GM21528 (cell line): ENCODE measurements around the gene EFCC1.
"Not testable (repeated sequence)": the region's sequence is repeated elsewhere in the genome, so short reads cannot be mapped to it uniquely, and the experiment has no call there.

Experiments
- ATAC-seq: cut with Tn5 transposase; IDR thresholded peaks from one replicate; pipeline ENCODE4 v1.9.1; 2021; ENCODE audit warnings: mild to moderate bottlenecking, moderate library complexity; ENCODE audit not compliant: unreplicated experiment, low FRiP score

EFCC1 gene

DNA sequence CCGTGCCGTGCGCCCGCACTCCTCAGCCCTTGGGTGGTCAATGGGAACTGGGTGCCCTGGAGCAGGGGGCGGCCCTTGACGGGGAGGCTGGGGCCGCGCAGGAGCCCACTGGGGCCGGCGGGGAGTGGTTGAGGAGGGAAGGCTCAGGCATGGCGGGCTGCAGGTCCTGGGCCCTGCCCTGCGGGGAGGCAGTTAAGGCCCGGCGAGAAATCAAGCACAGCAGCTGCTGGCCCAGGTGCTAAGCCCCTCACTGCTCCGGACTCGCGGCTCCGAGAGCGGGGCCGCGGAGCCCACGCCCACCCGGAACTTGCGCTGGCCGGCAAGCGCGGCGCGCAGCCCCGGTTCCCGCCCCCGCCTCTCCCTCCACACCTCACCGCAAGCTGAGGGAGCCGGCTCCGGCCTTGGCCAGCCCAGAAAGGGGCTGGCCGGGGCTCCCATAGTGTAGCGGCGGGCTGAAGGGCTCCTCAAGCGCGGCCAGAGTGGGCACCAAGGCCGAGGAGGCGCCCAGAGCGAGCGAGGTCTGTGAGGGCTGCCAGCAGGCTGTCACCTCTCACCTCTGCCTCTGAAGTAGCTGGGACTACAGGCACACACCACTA, 67.3 kb downstream of the EFCC1 start:
- ATAC-seq = no peak

DNA sequence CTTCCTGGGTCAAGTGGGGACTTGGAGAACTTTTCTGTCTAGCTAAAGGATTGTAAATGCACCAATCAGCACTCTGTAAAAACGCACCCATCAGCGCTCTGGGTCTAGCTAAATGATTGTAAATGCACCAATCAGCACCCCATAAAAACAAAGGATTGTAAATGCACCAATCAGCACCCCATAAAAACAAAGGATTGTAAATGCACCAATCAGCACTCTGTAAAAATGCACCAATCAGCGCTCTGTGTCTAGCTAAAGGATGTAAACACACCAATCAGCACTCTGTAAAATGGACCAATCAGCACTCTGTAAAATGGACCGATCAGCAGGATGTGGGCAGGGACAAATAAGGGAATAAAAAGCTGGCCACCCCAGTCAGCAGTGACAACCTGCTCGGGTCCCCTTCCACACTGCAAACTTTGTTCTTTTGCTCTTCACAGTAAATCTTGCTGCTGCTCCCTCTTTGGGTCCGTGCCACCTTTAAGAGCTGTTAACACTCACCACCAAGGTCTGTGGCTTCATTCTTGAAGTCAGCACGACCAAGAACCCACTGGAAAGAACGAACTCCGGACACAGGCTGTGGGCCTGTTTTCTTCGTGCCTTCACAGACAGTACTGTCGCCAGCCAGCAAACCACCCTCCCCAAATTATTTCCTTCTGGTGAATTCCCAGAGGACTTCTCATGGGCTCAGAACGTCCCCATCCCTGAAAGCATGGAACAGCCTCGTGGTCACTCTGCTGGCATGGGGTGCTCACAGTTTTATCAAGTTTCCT, 68.4 kb downstream of the EFCC1 start:
- not testable (repeated sequence) for ATAC-seq

DNA sequence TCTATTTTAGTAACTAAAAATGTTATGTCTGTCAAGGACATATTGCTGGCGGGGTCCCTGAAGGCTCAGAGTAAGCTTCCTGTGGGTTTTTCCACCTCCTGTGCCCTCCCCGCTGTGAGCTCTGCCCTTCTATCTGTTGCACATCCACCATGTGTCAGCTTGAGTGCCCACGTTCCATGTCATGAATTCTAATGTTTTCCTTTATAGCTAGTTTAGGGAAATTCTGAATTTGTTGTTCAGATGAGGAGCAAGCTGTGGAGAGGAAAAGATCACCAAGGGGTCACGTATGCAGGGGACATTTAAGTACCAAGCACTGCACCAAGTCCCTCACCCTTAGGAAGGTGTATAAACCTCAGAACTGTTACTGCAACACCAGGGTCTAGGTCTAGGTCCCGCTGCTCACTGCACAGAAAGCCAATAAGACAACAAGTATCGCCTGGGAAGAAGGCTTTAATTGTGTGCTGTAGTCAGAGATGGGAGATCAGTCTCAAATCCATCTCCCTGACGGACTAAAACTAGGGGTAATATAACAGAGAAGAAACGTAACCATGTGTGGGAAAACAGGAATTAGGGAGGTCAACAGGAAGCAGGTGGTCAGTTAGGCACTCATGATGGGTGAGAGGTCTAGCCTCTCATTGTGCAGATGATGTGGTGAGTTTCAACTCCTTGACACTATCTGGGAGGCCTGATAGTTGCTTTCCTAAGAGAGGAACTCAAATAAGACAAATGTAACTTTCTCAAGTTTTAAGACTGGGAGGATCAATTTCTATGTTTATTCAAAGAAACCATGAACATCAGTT, 69.2 kb downstream of the EFCC1 start:
- no peak for ATAC-seq

DNA sequence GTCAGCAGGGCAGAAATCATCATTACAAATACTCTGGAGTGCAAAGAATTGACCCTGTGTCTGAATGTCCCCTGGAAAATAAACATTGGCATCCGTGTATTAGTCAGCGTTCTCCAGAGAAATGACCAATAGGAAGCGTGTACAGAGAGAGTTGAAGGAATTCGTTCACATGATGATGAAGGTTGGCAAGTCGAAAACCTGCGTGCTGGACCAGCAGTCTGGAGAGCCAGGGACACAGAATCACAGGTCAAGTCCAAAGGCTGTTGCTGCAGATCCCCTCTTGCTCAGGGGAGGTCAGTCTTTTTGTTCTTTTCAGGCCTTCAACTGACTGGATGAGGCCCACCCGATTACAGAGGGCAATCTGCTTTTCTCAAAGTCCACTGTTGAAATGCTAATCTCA, 76.1 kb downstream of the EFCC1 start:
- ATAC-seq = no peak

DNA sequence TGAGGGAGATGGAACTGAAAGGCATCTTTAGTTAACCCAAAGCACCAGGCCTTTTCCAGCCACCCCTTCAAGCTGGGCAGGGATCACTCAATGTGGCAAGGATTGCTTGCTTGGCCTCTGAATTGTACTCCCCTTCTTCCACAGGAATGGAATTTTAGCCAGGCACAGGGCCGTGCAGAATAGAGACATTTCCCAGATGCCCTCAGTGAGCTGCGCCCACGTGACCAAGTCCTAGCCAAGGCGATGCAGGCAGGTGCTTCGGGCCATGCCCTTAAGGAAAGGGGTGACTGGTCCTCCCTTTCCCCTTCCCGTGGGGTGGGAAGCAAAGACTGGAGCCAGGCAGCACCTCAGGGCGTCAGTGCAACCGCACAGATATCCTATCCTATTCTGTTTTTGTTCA, 77.4 kb downstream of the EFCC1 start:
- no peak for ATAC-seq

DNA sequence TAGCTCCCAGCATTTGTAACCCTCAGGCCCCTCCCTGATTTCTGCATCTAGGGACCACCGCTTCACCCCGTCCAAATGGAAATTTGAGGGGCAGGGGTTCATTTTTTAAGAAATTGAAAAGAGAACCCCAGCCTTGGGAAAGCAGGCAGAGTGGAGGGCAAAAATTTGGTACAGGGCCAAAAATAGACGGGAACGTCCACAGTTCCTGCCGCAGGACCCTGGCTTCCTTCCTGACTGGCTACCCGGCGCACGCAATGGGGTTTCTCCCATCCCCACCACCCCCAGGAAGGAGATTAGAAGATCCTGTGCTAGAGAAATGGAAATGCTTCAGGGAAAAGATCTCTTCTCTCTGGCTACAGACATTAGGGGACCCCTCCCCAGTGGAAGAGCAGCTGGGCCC, 80.4 kb downstream of the EFCC1 start:
- no peak for ATAC-seq

DNA sequence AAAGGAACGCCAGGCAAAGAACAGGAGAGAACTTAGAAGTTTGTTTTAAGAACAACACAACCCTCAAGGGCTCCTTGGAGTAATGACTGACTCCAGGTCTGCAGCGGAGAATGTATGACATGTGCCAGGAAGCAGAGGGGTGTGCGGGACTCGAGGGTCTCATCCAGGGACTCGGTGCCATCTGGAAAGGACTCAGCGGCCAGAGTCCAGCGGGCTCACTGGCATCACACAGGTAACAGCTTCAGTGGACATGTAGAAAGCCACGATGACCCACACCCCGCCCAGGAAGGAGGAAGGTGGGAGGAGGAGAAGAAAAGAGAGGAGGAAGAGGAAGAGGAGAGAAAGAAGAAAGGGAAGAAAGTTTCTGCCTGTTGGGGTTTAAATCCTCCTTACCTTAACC, 80.9 kb downstream of the EFCC1 start:
- ATAC-seq = no peak

DNA sequence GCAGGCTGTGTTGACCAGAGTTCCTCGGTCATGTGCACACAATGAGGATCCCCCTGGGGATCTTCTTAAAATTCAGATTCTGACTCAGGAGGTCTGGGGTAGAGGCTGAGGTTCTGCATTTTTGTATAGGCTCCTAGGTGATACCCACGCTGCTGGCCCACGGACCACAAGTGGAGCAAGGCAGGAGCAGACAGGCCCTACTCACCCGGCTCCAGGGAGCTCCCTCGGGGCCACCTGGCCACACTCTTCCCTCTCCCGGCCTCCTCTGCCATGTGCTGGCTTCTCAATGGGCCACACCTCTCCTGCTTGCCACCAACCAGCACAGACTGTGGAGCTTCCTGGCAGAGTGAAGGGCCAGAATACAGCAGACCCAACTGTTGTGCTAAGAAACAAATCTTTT, 83.4 kb downstream of the EFCC1 start:
- ATAC-seq = no peak

DNA sequence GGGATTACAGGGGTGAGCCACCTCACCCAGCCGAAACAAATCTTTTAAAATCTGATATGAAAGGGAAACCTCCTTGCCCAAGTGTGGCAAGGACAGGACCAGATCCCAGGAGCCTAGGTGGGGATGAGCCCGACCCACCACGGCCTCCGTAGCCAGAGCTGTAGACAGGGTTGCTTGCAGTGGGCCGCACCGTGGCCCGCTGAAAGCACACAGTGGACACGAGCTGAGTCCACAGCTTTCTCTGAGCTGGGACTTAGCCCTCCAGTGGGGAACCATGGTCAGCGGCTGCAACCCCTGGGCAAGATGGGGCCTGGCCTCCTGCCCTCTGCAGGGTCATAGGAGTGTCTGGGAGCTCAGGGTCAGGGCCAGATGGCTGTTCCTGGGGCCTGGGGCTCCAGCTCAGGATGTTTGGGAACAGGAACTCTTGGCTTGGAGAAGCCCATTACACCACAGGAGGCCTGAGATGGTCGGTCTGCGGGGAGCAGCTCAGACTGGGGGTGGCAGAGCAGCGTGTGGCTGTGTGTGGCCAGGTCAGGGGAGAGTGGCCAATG, 84.1 kb downstream of the EFCC1 start:
- ATAC-seq = no peak

DNA sequence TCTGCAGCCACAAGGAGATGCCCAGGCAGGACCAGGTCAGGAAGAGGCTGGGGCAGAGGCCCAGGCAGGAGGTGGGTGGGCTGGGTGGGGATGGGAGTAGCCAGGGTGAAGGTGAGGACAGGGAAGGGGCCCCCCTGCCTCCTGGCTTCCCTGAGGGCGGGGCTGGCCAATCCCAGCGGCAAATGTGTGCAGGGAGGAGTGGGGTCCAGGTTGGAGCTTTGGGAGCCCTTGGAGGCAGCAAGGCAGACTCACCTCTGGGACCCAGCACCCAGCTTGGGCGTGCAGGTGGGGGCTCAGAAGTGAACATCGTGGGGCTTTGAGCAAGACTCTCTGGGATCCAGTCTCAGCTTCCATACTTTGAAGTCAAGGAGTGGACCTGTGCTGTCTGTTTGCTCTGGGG, 84.7 kb downstream of the EFCC1 start:
- ATAC-seq = no peak

DNA sequence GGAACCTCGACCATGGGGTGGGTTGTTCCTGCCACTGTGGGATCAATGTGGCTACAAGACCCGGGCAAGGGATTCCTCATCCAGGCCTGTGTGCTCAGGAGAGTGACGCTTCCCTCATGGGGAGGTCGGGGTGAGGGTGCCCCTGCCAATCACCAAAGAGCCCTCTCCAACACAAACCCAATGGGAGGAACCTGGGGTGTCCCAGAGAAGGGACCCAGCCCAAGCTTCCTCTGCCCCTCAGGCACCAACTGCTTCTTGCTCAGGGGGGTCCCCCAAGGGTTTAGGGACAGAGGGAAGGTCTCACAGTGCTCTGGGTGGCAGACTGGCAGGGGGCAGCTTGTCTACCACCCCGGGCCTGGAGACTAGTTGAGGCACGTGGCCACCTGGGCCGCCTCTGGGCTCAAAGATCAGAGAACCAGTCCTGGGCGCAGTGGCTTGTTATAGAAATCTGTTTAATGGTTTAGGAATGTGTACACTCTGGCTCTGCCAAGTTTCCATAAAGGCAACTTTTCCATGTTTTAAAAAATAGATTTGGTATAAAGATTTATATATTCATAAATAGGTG, 86.1 kb downstream of the EFCC1 start:
- ATAC-seq = no peak

DNA sequence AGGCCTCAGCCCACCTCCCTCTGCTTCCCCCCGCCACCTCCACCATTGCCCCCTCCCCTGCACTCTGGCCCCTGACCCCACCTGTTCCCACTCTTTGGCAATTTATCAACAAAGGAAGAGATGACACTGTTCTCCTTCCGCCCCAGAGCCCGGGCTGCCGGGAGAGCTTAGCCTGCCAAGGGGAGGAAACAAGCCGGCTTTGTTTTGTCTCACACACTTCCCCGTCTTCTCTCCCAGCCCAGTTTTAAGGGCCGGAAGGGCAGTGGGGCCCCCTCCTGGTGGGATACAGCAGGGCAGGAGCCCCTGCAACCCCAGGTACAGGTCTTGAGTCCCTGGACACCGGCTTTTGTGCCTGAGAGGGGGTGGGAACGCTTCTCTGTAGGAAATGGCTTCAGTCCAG, 86.8 kb downstream of the EFCC1 start:
- ATAC-seq = not testable (repeated sequence)

DNA sequence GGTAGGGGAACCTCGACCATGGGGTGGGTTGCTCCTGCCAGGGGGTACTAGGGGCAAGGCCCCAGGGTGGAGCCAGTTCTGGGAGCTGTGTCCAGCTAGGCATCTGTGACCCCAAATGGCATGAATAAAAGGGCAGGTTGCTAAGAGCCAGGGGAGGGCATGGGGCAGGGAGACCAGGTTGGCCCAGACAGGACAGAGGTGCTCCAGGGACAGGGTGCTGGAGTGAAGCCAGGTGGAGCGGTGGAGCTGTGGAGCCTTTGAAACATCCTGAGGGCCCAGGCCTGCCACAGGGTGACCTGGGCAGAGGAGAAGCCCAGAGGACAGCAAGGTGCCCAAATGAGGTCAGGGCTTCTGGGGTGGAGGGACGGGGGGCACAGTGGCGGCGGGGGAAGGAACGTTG, 87.2 kb downstream of the EFCC1 start:
- ATAC-seq = not testable (repeated sequence)
